H9 (cell line): Measurements from ENCODE around the gene GAP43. TPM values are rescaled to one million over a fixed set of nuclear protein-coding genes. Genes with fewer than 3 reads are reported as not detected.

Experiments
- DNase-seq: peaks from one replicate; pipeline ENCODE4 v3.0.0-alpha.2; 2017
- H2AFZ ChIP-seq: one replicate; pipeline ENCODE4 v1.6.1; 2013; ENCODE audit warnings: mild to moderate bottlenecking, low read length, control low read depth, moderate library complexity
- H2AK5ac ChIP-seq: 2 replicates; pipeline ENCODE4 v1.6.1; 2013; ENCODE audit warnings: low read length, control low read depth, mixed read lengths; ENCODE audit not compliant: insufficient read length
- H2BK120ac ChIP-seq: one replicate; pipeline ENCODE4 v1.6.1; 2013; ENCODE audit warnings: low read depth, mild to moderate bottlenecking, low read length, control low read depth, inconsistent platforms; ENCODE audit not compliant: poor library complexity, severe bottlenecking
- H2BK12ac ChIP-seq: 2 replicates; pipeline ENCODE4 v1.6.1; 2013; ENCODE audit warnings: low read length, control low read depth, mixed read lengths, low read depth; ENCODE audit not compliant: insufficient read length
- H2BK15ac ChIP-seq: 2 replicates; pipeline ENCODE4 v1.6.1; 2013; ENCODE audit warnings: low read depth, low read length, control low read depth
- H2BK20ac ChIP-seq: one replicate; pipeline ENCODE4 v1.6.1; 2013; ENCODE audit warnings: low read depth, mild to moderate bottlenecking, low read length, control low read depth, inconsistent platforms; ENCODE audit not compliant: poor library complexity, severe bottlenecking
- H2BK5ac ChIP-seq: 2 replicates; pipeline ENCODE4 v1.6.1; 2013; ENCODE audit warnings: low read length, control low read depth, mixed read lengths; ENCODE audit not compliant: insufficient read length
- H3K14ac ChIP-seq: 2 replicates; pipeline ENCODE4 v1.6.1; 2013; ENCODE audit warnings: low read length, control low read depth; ENCODE audit not compliant: insufficient read depth
- H3K18ac ChIP-seq: 2 replicates; pipeline ENCODE4 v1.6.1; 2013; ENCODE audit warnings: low read depth, mild to moderate bottlenecking, mixed read lengths, low read length, control low read depth; ENCODE audit not compliant: insufficient read length
- H3K23ac ChIP-seq: 2 replicates; pipeline ENCODE4 v1.6.1; 2013; ENCODE audit warnings: low read length, control low read depth, mixed read lengths, low read depth; ENCODE audit not compliant: insufficient read length
- H3K23me2 ChIP-seq: 2 replicates; pipeline ENCODE4 v1.6.1; 2013; ENCODE audit warnings: low read depth, mild to moderate bottlenecking, mixed read lengths, low read length, control low read depth; ENCODE audit not compliant: insufficient read length, poor library complexity, severe bottlenecking
- H3K27ac ChIP-seq: 2 replicates; pipeline ENCODE4 v1.5.1; 2013; ENCODE audit warnings: low read length, control low read depth, mixed read lengths, low read depth; ENCODE audit not compliant: insufficient read length
- H3K27me3 ChIP-seq: 2 replicates; pipeline ENCODE4 v1.6.1; 2013; ENCODE audit warnings: low read length, control low read depth, inconsistent platforms; ENCODE audit not compliant: insufficient read depth
- H3K4ac ChIP-seq: 2 replicates; pipeline ENCODE4 v1.6.1; 2013; ENCODE audit warnings: low read depth, mild to moderate bottlenecking, control low read depth, inconsistent platforms, low read length, moderate library complexity
- H3K4me1 ChIP-seq: 2 replicates; pipeline ENCODE4 v1.6.1; 2013; ENCODE audit warnings: low read length, control low read depth, inconsistent platforms; ENCODE audit not compliant: insufficient read depth
- H3K4me2 ChIP-seq: 2 replicates; pipeline ENCODE4 v1.6.1; 2013; ENCODE audit warnings: low read length, control low read depth, mixed read lengths; ENCODE audit not compliant: insufficient read length, insufficient read depth
- H3K56ac ChIP-seq: 2 replicates; pipeline ENCODE4 v1.6.1; 2013; ENCODE audit warnings: low read depth, mild to moderate bottlenecking, mixed read lengths, low read length, control low read depth; ENCODE audit not compliant: insufficient read length
- H3K79me1 ChIP-seq: 2 replicates; pipeline ENCODE4 v1.6.1; 2013; ENCODE audit warnings: low read depth, mild to moderate bottlenecking, moderate library complexity, low read length, control low read depth, inconsistent platforms; ENCODE audit not compliant: insufficient read depth, poor library complexity, severe bottlenecking
- H3K79me2 ChIP-seq: 2 replicates; pipeline ENCODE4 v1.6.1; 2013; ENCODE audit warnings: low read length, control low read depth, inconsistent platforms; ENCODE audit not compliant: insufficient read depth
- H3K9ac ChIP-seq: 2 replicates; pipeline ENCODE4 v1.6.1; 2013; ENCODE audit warnings: low read length, control low read depth, mixed read lengths; ENCODE audit not compliant: insufficient read length; ENCODE audit errors: extremely low read depth
- H3K9me3 ChIP-seq: one replicate; pipeline ENCODE4 v1.6.1; 2013; ENCODE audit warnings: low read depth, low read length, inconsistent platforms; ENCODE audit not compliant: control insufficient read depth
- H3T11ph ChIP-seq: one replicate; pipeline ENCODE4 v1.6.1; 2013; ENCODE audit warnings: mild to moderate bottlenecking, low read length, control low read depth, inconsistent platforms
- H4K20me1 ChIP-seq: one replicate; pipeline ENCODE4 v1.6.1; 2013; ENCODE audit not compliant: control insufficient read depth, insufficient read length, insufficient read depth
- H4K5ac ChIP-seq: 2 replicates; pipeline ENCODE4 v1.6.1; 2013; ENCODE audit warnings: low read depth, mild to moderate bottlenecking, mixed read lengths, low read length, control low read depth; ENCODE audit not compliant: insufficient read length
- H4K8ac ChIP-seq: replicated peaks from 2 replicates; pipeline ENCODE4 v1.6.1; 2013; ENCODE audit warnings: low read length, control low read depth, mixed read lengths, low read depth; ENCODE audit not compliant: insufficient read length
- H4K91ac ChIP-seq: 2 replicates; pipeline ENCODE4 v1.6.1; 2013; ENCODE audit warnings: low read depth, mild to moderate bottlenecking, moderate library complexity, mixed read lengths, low read length, control low read depth; ENCODE audit not compliant: insufficient read length
- H3K27ac Mint-ChIP-seq, 3 experiments: 2 replicates in 2 of 3; 3 replicates in 1 of 3; pipeline ENCODE4 v1.8.0; 2020 to 2021; ENCODE audit warnings: mixed read lengths in 3 of 3, mild to moderate bottlenecking in 1 of 3, moderate library complexity in 1 of 3
- H3K27me3 Mint-ChIP-seq: 2 replicates; pipeline ENCODE4 v1.8.0; 2021; ENCODE audit warnings: low read depth, mild to moderate bottlenecking, moderate library complexity, mixed read lengths
- H3K36me3 Mint-ChIP-seq, 3 experiments: 2 replicates in 2 of 3; 3 replicates in 1 of 3; pipeline ENCODE4 v1.8.0; 2020 to 2021; ENCODE audit warnings: low read depth in 3 of 3, mixed read lengths in 3 of 3; ENCODE audit not compliant: insufficient read depth in 1 of 3
- H3K4me1 Mint-ChIP-seq, 2 experiments: 2 replicates each; pipeline ENCODE4 v1.8.0; 2020; ENCODE audit warnings: mixed read lengths in 2 of 2
- H3K4me3 Mint-ChIP-seq, 2 experiments: 2 replicates in 1 of 2; 3 replicates in 1 of 2; pipeline ENCODE4 v1.8.0; 2020 to 2021; ENCODE audit warnings: mild to moderate bottlenecking in 2 of 2, mixed read lengths in 2 of 2, moderate library complexity in 1 of 2
- H3K9me3 Mint-ChIP-seq, 2 experiments: 2 replicates in 1 of 2; 3 replicates in 1 of 2; pipeline ENCODE4 v1.8.0; 2020; ENCODE audit warnings: mild to moderate bottlenecking in 2 of 2, mixed read lengths in 2 of 2, moderate library complexity in 1 of 2
- CTCF ChIP-seq: fragments of 200-600 bp; sonication (generic); conservative IDR thresholded peaks from 3 replicates; pipeline ENCODE4 v1.8.0; 2021; ENCODE audit warnings: antibody characterized with exemption, mild to moderate bottlenecking
- WGBS: extraction: QIAGEN DNeasy Blood & Tissue Kit; methylation state at CpG from one replicate; pipeline ENCODE4 v1.1.7; 2013; ENCODE audit warnings: missing lambda C conversion rate, low lambda C conversion rate, mixed read lengths; ENCODE audit not compliant: insufficient read length; ENCODE audit errors: extremely low coverage; 5-methylcytosine and 5-hydroxymethylcytosine counted together
- total RNA-seq: library from RNA; stranded (reverse); gene quantifications from 2 replicates; pipeline ENCODE4 v1.2.1, GENCODE V29; 2021

GAP43 gene
- total RNA-seq, 1 experiment from 2014 or later = 12.8 TPM

GRCh38 chr3:115671761-115672455 lies 48.6 kb downstream of the GAP43 start:
- no CpG with 5 or more reads among the region's 5 CpGs for WGBS

More at GRCh38 chr3:115671761-115672455, 48.6 kb downstream of the GAP43 start:
- Mint-ChIP-seq H3K36me3 (no peaks in the 10 kb centered on the region; a peak in 1 of 7 replicates), H3K9me3 (no peaks in the 10 kb centered on the region), H3K27ac (no peak overlapping the region), H3K4me3 (no peak overlapping the region), H3K27me3 (no peaks in the 10 kb centered on the region), H3K4me1 (peaks cover 8 to 12% of the 10 kb centered on the region in 2 experiments)
- H4K91ac ChIP-seq = no peak overlapping the region
- H3K79me1 ChIP-seq = no peaks in the 10 kb centered on the region
- H3K14ac ChIP-seq = no peak overlapping the region
- peaks cover 2% of the 10 kb centered on the region; the same call in 1 of the 2 replicates for H3K4me1 ChIP-seq
- no peak overlapping the region for H2BK12ac ChIP-seq
- H2BK20ac ChIP-seq = no peak overlapping the region
- H2AK5ac ChIP-seq = no peak overlapping the region
- no peak overlapping the region for H4K5ac ChIP-seq
- no peak overlapping the region for H4K8ac ChIP-seq
- no peak for TF ChIP-seq CTCF
- no peak overlapping the region for H3K18ac ChIP-seq
- no peak overlapping the region for H3K27ac ChIP-seq
- H3K27me3 ChIP-seq = no peaks in the 10 kb centered on the region
- no peak overlapping the region for H3K4ac ChIP-seq
- H3K56ac ChIP-seq = no peak overlapping the region
- no peaks in the 10 kb centered on the region for H4K20me1 ChIP-seq
- H2AFZ ChIP-seq = no peak overlapping the region
- H3K9ac ChIP-seq = no peak overlapping the region
- H3K4me2 ChIP-seq = no peak overlapping the region
- H2BK120ac ChIP-seq = no peak overlapping the region
- H2BK5ac ChIP-seq = no peak overlapping the region
- H3T11ph ChIP-seq = no peak overlapping the region
- H3K9me3 ChIP-seq = no peaks in the 10 kb centered on the region
- no peak overlapping the region for H3K23ac ChIP-seq
- no peak for DNase-seq
- H3K23me2 ChIP-seq = no peaks in the 10 kb centered on the region
- no peak overlapping the region for H2BK15ac ChIP-seq
- 0 out of 2 replicates have a peak, but pooled peaks cover 1% of the 10 kb centered on the region for H3K79me2 ChIP-seq
